Measurements from ENCODE around the gene PTPRT.

Gene PTPRT

DNA sequence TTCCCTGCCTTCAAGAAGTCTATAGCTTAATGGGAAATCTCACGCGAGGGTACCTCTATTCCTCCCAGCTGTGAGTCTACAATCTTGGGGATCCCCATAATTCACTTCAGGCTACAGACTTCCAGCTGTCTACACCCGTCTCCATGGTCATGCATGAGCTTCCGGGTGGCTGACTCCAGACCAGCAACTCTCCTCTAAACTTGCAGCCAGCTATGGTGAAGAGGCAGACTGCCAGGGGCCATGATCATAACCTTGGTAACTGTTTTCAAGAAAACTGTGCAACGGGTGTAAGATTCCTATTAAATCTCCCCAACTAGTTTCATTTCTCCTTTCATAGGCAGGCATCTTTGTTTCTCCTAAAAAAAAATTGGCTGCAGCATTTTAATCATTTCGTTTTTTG lies 1037.1 kb downstream of the PTPRT start:
- no peak for DNase-seq

DNA sequence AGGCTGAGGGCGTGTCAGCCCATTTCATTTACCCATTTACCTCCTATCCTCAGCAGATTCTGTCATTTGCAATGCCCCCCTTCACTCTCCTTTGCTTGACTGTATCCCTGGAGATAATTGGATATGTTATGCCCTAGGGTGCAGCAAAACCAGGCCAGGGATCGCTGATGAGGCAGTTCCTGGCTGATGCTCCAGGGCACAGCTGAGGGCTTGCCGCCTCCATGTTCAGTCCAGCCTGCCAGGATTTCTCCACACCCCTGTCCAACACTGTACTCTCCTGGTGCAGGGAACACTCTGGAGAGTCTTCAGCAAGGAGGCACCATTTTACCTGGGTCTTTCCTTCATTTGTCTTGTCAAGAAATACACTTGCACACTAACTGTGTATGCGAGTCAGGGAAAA lies 1039.5 kb downstream of the PTPRT start:
- DNase-seq, result no peak

DNA sequence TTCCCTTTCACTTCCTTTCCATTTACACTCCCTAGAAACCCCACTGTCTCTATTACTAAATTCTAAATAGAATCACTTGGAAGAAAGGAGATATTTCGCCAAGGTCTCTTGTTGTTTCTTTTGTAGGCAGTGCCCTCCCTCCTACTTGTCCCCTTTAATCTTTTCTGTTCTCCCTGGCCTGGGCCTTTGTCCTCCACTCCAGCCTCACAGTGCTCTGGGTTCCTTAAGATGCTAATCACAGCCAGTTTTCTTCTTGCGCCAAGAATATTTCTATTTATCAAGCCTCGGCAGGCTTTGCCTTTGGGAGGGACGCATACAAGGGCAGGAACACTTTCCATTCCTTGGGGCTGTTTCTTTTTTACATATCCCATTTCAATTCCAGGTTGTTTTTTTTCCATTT lies 1051.0 kb downstream of the PTPRT start:
- DNase-seq, result no peak

DNA sequence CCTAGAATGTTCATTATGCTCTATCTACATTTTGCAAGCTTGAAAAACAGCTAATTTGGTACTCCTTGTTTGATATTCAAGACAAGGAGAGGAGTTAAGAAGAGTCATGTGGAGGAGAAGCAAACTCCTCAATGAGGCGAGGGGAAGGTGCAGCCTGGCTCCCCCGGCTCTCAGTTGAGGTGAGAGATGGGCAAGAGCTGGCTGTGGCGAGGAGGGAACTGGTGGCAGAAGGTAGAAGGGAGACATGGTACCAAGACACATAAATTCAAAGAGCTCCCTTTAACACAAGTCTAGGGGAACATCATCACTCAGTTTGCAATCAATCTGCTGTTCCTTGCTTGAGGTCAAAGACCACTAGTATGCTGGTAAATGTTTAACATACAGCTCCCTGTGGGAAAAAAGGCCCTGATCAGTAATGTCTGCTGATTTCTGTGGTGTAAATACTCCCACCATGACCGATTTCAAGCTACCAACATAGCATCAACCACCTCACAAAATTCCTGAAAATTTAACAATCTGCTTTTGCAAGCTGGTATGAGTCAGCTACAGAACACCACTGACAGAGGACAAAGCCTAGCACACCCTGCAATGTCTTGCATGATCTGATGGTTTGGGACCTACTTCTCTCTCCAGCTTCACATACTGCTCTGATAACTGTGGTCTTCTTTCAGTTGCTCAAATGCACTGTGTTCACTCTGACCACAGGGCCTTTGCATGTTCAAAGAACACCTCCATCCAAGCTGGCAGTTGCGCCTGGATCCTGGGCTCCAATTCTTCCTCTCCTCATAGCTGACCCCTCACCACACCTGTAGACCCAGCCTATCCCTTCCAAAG lies 1055.2 kb downstream of the PTPRT start:
- DNase-seq, result no peak

DNA sequence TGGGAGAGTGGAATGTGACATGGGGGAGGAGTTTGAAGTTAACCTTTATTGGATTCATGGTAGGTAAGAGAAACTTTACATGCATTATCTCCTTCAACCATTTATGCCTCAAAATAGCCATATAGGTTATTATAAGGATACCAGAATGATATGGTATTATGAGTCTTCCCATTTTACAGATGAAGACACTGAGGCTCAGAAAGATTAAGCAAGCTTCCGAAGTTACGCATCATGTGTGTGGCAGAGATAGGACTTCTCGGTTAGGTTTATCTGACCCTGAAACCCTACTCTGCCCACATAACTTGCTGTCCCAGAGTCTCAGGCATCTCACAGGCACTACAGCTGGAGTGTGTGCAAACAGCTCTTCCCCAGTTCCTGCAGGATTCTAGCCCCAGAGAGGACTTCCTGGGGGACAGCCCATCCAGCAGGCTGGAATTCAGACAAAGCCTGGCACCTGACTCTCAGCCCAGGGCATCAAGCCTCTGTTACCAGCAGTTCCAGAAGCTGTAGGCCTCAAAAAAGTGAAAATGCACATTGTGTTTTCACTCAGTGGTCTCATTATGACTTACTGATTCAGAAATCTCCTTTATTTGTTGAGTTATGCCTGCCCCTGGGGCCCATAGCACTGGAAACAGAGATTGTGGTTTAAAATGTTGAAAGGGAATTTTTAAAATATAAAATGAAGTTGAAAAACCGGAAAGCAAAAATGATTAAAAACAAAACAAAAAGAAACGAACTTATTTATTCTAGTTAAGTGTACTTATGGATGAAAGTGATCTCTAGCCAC lies 1058.7 kb downstream of the PTPRT start:
- no peak for DNase-seq

DNA sequence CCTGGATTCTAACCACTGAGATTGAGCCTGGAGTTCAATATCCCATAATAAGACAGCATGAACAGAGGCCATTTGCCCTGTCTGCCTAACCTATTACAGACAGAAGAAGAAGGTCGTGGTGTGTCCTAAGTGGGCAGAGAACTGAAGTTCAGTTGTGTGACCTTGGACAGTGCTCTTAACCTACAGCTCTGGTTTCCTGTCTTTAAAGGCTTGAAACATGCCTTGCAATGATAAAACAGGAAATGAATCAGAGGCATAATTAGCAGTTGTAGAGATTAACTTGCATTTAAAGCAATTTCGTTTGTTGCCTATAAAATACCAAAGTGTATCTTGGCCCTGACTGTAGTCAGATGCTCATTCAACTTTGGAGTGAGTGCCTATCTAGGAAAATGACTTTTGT lies 1064.3 kb downstream of the PTPRT start:
- DNase-seq, result no peak

DNA sequence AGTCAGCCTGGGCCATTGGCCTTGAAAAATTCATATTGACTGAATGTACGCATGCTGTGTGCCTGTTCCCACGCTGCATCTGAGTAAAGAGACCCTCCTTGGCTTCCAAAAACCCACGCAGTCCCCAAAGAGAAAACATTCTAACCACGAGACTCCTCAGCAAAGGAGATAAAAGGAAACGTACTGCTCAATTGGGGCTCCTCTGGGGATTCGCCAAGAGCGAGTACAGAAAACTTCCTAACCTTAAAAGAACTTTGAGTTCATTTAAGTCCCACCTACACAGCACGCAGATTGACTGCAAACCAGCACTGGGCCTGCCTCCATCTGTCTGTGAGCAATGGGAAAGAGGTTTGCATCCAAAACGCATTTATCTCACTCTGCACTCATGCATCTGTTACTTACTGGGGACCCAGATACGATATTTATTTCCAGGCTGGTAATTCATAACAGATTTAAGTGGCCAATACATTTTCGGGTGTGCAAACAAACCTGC lies 1065.7 kb downstream of the PTPRT start:
- DNase-seq, result no peak

DNA sequence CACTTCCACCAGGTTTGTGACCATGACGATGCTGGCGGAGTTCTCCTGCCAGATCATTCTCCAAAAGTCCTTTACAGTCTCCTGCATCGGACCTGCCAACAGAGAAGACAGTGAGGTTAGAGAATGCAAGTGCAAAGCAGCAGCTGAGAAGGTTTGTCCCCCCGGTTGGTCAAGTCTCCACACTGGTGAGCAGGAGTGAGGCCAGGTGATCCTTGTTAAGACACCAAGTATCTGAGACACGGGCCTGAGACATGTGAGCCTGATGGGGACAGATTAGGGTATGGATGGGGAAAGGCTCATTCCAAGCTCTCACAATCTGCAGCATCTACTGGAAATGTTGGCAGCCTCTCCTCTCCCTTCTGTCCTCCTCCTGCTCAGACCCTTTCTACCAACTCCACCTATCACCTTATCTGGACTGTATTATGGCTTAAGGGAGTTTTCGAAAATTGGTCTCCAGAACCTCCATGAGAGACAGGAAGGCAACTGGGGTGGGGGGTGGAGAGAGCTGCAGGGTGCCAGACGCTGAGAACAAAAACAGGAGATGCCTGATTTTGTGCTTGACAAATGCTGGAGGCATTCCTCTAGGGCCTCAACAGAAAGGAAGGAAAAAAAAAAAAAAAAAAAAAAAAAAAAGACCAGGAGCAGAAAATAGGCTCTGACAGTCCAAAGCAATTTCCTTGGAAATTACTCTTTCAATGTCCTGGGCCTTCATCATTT lies 1071.1 kb downstream of the PTPRT start:
- no peak for DNase-seq

DNA sequence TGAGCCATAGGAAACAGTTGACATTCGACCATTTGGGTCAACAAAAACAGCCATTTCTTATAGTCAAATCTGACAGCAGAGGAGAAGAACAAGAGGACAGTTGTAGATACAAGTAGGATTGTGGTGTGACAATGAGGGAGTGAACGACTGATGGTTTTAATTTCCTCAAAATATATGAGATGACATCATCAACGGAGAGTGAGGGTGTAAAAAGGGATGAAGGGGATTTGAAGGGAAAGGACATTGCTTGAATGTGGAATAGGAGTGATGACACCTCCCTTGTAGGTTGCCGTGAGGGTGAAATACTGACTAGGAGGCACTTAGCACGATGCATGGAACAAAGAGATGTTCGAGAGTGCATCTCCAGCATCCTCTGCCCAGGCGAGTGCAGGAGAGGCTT lies 1071.7 kb downstream of the PTPRT start:
- no peak for DNase-seq

DNA sequence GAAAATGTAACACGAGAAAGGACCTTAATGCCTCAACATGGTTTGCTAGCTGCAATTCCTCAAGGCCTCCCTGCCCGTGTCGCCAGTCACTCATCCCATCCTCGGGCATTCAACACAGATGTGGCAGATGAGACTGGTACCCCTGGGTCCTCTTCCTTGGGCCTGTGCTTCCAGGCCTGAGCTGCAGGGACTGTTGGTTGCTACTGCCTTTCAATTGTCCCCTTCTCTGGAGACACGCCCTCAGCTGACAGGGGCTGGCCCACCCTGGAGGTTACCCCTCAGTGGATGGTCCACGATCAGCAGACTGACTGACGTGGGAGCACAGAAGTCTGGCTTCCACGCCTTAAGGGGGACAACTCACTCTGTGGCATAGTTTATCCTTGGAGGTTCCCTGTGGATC lies 1076.5 kb downstream of the PTPRT start:
- DNase-seq, result no peak

DNA sequence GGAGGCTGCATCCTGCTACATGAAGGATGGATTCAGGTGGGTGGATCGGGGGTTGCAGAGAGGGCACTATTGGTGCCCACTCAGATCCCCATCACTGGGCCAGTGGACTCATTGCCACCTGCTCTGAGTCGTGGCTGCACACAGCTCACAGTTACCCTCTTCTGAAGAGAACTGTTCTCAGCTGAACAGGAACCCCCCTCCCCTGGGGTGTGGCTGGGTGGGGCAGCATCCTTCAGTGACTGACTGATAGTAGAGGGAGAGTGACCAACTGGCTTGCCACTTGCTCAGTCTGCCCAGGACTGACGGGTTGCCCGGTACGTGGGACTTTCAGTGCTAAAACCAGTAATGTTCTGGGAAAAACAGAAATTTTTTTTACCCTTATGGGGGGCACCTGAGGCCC lies 1077.5 kb downstream of the PTPRT start:
- DNase-seq, result no peak

DNA sequence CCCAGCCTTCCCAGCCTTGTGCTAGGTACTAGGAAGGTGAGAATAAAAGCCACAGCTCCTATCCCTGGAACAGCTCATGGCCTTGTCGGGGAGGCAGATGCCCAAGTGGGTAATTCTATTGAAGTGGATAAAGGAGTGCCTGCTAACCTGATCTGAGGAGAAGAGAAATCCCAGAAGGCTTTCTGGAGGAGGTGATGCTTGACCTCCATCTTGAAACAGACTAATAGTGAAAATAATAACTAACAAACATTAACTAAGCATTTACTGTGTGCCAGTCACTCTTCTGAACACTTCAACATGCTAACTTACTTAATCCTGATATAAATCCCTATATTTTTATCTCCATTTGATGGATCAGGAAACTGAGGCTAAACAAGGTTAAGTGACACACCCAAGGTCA lies 1078.4 kb downstream of the PTPRT start:
- no peak for DNase-seq

DNA sequence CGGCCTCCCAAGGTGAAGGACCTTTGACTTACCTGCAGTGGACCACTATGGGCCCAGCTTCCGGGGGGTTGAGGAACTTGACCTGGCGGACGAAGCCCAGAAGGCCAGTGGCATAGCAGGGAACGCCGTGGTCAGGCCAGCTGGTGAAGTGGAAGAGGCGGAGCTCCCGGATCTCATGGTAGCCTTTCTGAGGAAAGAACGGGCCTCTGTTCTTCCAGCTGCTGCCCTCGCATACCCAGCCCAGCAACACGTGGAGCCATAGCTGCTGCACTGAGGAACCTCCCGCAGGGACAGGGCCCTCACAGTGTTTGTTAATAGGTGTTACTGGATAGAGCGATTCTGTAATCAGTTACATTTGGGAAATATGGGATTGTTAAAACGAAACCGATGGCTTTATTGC lies 1079.4 kb downstream of the PTPRT start:
- no peak for DNase-seq

DNA sequence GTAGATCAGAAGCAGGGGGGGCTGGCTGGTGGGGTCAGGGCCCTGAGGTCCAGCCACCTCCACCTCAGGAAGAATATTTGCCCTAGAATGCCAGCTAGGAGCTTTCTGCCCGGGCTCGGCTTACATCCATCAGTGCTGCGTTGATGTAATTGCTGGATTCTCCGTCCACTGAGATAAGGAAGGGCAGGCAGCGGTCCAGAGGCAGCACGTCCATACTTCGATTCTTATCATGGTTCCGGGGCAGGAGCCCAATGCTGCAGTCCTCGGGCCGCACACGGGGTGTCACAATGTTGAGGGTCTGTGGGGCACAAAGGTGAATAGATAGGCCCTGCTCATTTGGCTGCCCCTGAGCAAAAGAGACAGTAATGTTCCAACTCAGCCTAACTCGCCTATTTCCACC lies 1087.7 kb downstream of the PTPRT start:
- DNase-seq, result no peak

DNA sequence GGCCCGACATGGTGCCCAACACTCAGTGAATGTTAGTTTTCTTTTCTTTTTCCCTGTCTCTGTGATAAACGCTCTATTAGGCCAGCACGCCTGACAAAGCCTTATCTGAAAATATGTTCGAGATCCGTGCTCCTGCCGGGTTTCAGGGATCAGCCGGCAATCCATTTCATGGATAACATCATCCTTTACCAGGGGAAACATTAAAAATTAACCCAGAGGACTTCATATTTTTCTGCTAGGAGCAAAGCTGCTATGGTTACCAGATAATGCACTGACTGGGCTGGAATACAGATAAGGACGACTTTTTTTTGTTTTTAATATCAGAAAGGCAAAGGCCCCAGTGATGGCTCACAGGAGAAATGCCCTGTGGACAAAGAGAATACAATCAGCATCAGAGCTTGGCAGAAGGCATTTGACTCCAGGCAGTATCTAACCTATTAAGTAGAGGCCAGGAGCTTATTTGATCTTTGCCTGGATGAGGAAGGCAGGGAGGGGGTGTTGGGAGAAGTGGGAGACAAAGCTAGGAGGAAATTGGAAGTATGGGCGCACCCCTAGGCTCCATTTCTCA lies 1089.5 kb downstream of the PTPRT start:
- DNase-seq, result no peak

DNA sequence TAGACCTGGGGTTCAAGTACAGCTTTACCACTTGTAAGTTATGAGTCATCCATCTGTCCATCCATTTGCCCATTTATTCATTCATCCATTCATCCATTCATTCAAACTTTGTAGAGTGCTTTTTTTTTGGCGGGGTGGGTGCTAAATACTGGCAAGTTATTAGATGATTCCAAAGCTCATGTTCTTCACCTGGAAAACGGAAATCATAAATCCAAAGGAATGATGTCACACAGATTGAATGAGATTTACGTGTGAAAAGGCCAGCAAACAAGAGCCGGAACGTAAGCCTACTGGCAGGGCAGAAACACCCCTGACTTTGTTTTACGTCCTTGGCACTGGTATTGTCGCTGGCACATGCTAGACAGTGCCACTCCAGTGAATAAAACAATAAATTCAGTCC lies 1090.6 kb downstream of the PTPRT start:
- DNase-seq, result no peak

DNA sequence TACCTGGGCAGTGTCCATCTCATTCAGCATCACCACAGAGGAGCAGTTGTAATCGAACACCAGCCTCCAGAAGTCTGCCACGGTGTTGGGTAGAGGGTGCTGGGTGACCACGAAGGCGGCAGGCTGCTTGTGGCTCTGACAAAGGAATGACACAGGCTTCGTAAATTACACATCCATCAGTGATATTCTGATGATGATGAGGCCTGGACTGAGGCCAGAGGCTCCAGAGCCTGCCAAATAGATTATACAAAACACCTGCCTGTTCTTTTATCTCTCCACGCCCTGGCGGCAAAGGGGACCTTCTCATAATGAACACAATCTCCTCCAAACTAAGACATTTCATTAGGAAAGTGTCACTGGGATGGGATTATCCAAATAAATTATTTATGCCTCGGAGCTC lies 1091.3 kb downstream of the PTPRT start:
- no peak for DNase-seq

DNA sequence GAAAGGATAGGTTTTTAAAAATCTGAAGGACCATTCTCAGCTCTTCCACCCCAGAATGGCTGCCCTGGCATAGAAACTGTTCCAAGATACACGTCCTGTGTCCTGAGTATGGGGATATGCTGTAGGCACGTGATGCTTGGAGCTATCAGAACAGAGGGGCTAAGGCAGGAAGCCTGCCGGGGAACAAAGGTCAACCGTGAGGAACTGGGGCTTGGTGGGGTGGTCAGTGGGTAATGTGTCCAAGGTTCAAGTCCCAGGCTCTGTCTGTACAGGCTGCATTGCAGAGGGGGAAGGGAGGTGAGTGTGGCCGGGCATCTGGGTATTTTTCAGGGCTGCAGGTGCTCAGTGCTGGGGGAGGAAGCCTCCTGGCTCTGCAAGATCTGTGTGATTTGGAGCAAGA lies 1092.0 kb downstream of the PTPRT start:
- no peak for DNase-seq

DNA sequence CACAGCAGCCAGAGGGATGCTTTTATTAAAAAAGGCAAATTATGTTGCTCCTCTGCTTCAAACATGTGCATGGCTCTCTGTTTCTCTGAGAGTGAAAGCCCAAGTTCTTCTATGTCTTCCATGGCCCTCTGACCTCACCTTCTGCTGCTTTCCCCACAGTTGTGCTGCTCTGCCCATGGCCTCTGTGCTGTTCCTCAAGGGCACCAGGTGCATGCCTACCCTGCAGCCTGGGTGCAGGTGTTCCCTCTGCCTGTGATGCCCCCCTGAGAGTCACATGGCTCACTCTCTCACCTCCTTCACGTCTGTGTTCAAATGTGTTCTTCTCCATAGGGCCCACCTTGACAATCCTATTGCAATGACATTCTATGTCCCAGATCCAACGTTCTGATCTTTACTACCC lies 1094.5 kb downstream of the PTPRT start:
- DNase-seq, result no peak

DNA sequence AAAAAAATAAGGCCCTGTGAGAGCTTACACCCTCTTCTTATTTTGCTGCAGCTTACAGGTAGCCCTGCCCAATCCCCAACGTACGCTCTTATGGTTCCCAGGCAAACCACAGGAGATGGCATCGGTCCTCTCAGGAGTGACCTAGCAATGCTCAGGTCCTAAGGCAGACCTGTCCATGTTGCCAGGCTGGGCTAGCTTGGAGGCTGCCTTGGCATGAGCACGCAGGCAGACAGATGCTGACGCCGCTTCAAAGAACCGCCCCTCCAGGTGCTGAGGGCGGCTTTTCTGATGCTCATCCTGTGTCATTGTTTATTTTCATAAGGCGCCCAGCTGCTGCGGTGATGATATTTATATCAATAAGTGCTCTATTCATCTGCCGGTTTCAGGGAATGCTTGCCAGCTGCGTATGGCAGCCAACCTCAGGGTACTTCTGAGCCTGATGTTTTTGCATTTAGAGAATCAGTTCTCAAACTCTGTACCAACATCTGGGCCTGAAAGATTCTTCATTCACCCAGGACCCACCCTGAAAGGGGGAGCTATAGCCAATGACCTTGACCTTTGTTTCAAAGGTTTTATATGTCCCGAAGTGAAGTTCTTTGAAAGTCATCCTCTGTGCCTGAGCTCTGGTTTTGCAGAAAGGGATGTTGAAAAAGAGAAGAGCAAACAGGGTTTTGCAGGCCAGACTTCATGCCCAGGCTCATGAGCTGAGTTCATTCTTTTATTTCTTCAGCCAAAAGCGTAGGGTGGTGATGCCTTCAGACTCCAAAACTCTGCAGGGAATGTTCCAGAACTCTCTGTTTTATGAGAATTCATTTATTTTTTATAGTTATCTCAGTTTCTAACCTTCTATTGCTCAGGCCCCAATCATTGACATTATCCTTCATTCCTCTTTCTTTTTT lies 1095.9 kb downstream of the PTPRT start:
- no peak for DNase-seq

DNA sequence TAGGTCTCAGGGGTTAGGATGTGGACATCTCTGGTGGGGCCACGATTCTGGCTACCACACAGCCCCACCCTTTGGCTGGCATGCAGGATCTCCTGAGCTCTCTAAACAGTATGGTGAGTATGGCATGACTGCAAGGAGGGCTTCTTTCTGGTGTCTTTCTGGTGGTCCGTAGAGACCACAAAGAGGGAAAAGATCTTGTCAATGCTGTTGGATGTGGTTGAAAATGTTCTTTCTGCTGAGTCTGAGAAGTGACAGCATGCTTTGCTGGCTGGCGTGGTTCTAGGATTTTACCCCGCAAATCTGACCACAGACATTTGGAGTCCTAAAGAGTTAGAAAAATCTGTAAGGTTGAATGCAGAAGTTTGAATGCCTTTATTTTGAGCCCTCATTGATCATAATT lies 1096.7 kb downstream of the PTPRT start:
- DNase-seq, result no peak

DNA sequence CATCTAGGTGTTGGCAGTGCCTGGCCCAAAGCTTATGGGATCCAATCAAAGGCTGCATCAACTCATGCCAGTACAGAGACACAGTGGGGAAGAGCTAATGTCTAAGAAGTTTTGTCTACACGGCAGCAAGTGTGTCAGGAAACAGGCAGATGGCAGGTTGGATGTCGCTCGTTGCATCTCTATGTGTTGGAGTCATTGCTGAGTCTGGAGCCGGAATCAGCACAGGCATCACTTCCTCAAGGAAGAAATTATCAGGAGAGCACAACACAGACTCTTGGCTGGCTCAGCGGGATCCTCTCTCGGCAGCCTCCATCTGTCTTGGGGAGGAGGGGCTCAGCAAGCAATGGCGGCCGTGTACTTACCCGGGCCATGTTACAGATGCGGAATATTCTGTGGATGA lies 1104.3 kb downstream of the PTPRT start:
- DNase-seq, result no peak
